ENCODE measurements around the gene MTERF4. TPM values are rescaled to one million over a fixed set of nuclear protein-coding genes. Genes with fewer than 3 reads are reported as not detected.

Gene MTERF4
- total and polyA plus RNA-seq, 7 donors, result 18.9 to 47.9 (median 29.1) TPM

DNA sequence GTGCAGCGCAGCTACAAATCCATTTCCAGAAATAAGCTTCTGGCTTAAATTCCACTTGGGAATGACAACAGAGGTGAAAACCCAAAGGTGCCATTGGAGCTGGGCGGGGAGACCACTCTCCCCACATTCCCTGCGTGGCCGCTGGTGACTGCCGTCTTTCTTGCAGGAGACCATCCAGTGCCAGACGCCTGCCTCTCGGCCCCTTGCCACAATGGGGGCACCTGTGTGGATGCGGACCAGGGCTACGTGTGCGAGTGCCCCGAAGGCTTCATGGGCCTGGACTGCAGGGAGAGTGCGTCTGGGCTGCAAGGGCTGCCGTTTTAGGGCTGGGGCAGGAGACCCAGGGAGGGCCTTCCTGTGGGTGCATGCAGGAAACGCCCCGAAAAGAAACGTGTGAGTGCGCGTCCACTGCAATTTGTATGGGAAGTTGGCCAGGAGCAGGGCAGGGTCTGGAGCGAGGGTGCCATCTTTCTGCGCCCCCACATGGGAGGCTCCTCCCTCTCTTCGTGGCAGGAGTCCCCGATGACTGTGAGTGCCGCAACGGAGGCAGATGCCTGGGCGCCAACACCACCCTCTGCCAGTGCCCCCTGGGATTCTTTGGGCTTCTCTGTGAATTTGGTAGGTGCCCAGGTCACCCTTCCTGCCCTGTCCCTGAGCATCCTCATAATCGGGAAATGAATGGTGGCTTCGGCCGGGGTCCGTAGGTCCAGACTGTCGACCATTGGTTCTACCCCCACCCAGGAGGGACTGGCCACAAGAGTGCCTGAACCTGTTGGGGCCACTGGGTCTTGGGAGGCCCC lies 53.7 kb downstream of the MTERF4 start:
- TF ChIP-seq, protein P1, sequence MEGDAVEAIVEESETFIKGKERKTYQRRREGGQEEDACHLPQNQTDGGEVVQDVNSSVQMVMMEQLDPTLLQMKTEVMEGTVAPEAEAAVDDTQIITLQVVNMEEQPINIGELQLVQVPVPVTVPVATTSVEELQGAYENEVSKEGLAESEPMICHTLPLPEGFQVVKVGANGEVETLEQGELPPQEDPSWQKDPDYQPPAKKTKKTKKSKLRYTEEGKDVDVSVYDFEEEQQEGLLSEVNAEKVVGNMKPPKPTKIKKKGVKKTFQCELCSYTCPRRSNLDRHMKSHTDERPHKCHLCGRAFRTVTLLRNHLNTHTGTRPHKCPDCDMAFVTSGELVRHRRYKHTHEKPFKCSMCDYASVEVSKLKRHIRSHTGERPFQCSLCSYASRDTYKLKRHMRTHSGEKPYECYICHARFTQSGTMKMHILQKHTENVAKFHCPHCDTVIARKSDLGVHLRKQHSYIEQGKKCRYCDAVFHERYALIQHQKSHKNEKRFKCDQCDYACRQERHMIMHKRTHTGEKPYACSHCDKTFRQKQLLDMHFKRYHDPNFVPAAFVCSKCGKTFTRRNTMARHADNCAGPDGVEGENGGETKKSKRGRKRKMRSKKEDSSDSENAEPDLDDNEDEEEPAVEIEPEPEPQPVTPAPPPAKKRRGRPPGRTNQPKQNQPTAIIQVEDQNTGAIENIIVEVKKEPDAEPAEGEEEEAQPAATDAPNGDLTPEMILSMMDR (IDR thresholded peaks at IDR 0.05), result no peak
- no peak for TF ChIP-seq EP300 (IDR thresholded peaks at IDR 0.05)
- H3K27me3 ChIP-seq, result peaks cover 0 to 4% (median 0%) of the 10 kb centered on the region in 3 donors
- intact Hi-C loops (cut with DNase I), result no loop called here
- no peaks in the 10 kb centered on the region for H3K4me1 ChIP-seq
- DNase-seq, result peak; percentile 58
- no peak overlapping the region for H3K27ac ChIP-seq
- H3K9me3 ChIP-seq, result peaks cover 0 to 5% (median 0%) of the 10 kb centered on the region in 4 donors
- H3K36me3 ChIP-seq, result no peaks in the 10 kb centered on the region
- no peak overlapping the region for H3K4me3 ChIP-seq
- 93 to 95% methylated on average over 30 of the region's 30 CpGs for WGBS, 2 donors

DNA sequence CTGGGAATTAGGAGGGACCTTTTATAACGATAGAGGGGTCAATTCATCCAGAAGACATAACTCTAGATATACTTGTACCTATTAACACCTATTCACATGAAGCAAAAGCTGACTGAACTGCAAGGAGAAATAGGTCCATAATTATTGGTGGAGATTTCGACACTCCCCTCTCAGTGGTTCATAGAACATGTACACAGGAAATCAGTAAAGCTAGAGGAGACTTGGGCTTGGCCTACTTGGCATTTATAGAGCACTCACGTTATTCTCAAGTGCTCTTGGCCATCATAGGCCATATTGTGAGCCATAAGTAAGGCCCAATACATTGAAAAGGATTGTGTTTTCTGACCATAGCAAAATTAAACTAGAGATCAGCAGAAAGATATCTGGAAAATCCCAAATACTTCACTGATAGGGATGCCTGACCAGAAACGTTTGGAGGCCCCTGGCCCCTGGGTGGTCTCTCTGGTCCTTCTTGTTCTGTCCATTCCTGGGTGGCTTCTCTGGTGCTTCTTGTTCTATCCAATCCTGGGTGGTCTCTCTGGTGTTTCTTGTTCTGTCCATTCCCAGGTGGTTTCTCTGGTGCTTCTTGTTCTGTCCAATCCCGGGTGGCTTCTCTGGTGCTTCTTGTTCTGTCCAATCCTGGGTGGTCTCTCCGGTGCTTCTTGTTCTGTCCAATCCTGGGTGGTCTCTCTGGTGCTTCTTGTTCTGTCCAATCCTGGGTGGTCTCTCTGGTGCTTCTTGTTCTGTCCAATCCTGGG lies 54.7 kb downstream of the MTERF4 start:
- H3K4me3 ChIP-seq, result no peak overlapping the region
- no peak for DNase-seq
- intact Hi-C loops (cut with DNase I), result no loop called here
- no peak for TF ChIP-seq POLR2A (IDR thresholded peaks at IDR 0.05)
- TF ChIP-seq POLR2AphosphoS5 (IDR thresholded peaks at IDR 0.05), result no peak
- TF ChIP-seq, protein P1 (IDR thresholded peaks at IDR 0.05), result no peak
- TF ChIP-seq EP300 (IDR thresholded peaks at IDR 0.05), result no peak
- H3K9me3 ChIP-seq, result peaks cover 0 to 5% (median 0%) of the 10 kb centered on the region in 4 donors
- H3K27me3 ChIP-seq, result peaks cover 0 to 4% (median 0%) of the 10 kb centered on the region in 3 donors
- H3K27ac ChIP-seq, result no peak overlapping the region
- H3K4me1 ChIP-seq, result no peaks in the 10 kb centered on the region
- no peaks in the 10 kb centered on the region for H3K36me3 ChIP-seq
- WGBS, 2 donors, result 73 to 78% methylated on average over 6 of the region's 6 CpGs

Small RNAs within 50 kb of the gene (small RNA-seq; reads per million reads assigned to genes)
- 0 reads per million in 3 donors for gene AC005237.2

Other genes starting within 250 kb of the MTERF4 start
- gene AGXT, start 233.5 kb downstream of the MTERF4 start, total RNA-seq, result not detected
- 1 to 10 TPM in 2 of 3 donors, under 1 TPM in 1; 0.60 to 2.4 (median 1.6) TPM for gene AGXT, start 233.5 kb downstream of the MTERF4 start, polyA plus RNA-seq
- not detected for gene MAB21L4, start 206.1 kb downstream of the MTERF4 start, total RNA-seq
- gene MAB21L4, start 206.1 kb downstream of the MTERF4 start, polyA plus RNA-seq, result 10 to 100 TPM in 1 of 3 donors, 1 to 10 TPM in 2; 1.2 to 17.6 (median 1.7) TPM
- gene CROCC2, start 196.0 kb downstream of the MTERF4 start, total RNA-seq, result not detected
- under 1 TPM in 2 of 3 donors, not detected in 1; under 0.01 to 0.09 TPM for gene CROCC2, start 196.0 kb downstream of the MTERF4 start, polyA plus RNA-seq
- 10 to 100 TPM in 3 of 4 donors, 1 to 10 TPM in 1; 8.3 to 37.1 (median 17.0) TPM for gene SNED1, start 103.7 kb downstream of the MTERF4 start, total RNA-seq
- gene SNED1, start 103.7 kb downstream of the MTERF4 start, polyA plus RNA-seq, result 1 to 10 TPM in 2 of 3 donors, under 1 TPM in 1; 0.69 to 6.3 (median 3.0) TPM
- gene PASK, start 47.2 kb upstream of the MTERF4 start, total RNA-seq, result 1 to 10 TPM; 2.8 to 7.7 (median 4.7) TPM
- 10 to 100 TPM in 1 of 3 donors, 1 to 10 TPM in 2; 1.4 to 16.4 (median 1.8) TPM for gene PASK, start 47.2 kb upstream of the MTERF4 start, polyA plus RNA-seq
- 10 to 100 TPM; 41.3 to 63.5 (median 56.8) TPM for gene PPP1R7, start 48.2 kb upstream of the MTERF4 start, total RNA-seq
- 10 to 100 TPM; 76.3 to 89.7 (median 78.7) TPM for gene PPP1R7, start 48.2 kb upstream of the MTERF4 start, polyA plus RNA-seq
- 1 to 10 TPM in 1 of 4 donors, under 1 TPM in 1, not detected in 2; 0.41 to 1.7 TPM for gene ANO7, start 86.4 kb upstream of the MTERF4 start, total RNA-seq
- gene ANO7, start 86.4 kb upstream of the MTERF4 start, polyA plus RNA-seq, result 10 to 100 TPM in 1 of 3 donors, 1 to 10 TPM in 2; 3.9 to 39.2 (median 7.8) TPM
- gene HDLBP, start 213.4 kb upstream of the MTERF4 start, total RNA-seq, result 100 to 1,000 TPM; 201 to 281 (median 247) TPM
- gene HDLBP, start 213.4 kb upstream of the MTERF4 start, polyA plus RNA-seq, result 100 to 1,000 TPM; 115 to 182 (median 117) TPM
- gene SEPTIN2, start 213.6 kb upstream of the MTERF4 start, total RNA-seq, result 100 to 1,000 TPM; 245 to 295 (median 286) TPM
- gene SEPTIN2, start 213.6 kb upstream of the MTERF4 start, polyA plus RNA-seq, result 100 to 1,000 TPM; 135 to 178 (median 166) TPM